SK-N-SH treated with all-trans-retinoic acid at 6 μM for 48 hours (cell line): Measurements from ENCODE around the gene MED4.

Source experiments
- BACH2 ChIP-seq: fragments of 250-450 bp; sonication (Bioruptor Pico); IDR thresholded peaks from 2 replicates; pipeline ENCODE4 v1.9.0; 2021; ENCODE audit warnings: mild to moderate bottlenecking, borderline replicate concordance
- GLIS3 ChIP-seq: fragments of 250-450 bp; sonication (Bioruptor Pico); IDR thresholded peaks from 2 replicates; pipeline ENCODE4 v1.5.0; 2020; ENCODE audit warnings: mild to moderate bottlenecking, moderate library complexity
- RARB ChIP-seq: fragments of 250-450 bp; sonication (Bioruptor Pico); IDR thresholded peaks from 2 replicates; pipeline ENCODE4 v1.8.0; 2021; ENCODE audit warnings: mild to moderate bottlenecking, moderate library complexity
- SNAI2 ChIP-seq: fragments of 250-450 bp; sonication (Bioruptor Pico); IDR thresholded peaks from 2 replicates; pipeline ENCODE4 v1.5.0; 2020; ENCODE audit warnings: mild to moderate bottlenecking, moderate library complexity
- ZC3H10 ChIP-seq: fragments of 250-450 bp; sonication (Bioruptor Pico); IDR thresholded peaks from 2 replicates; pipeline ENCODE4 v1.5.1; 2021; ENCODE audit warnings: mild to moderate bottlenecking, moderate library complexity
- ZFP30 ChIP-seq: fragments of 450-650 bp; formaldehyde crosslinking; IDR thresholded peaks from 2 replicates; pipeline ENCODE4 v1.5.0; 2022; ENCODE audit warnings: mild to moderate bottlenecking, moderate library complexity
- ZNF565 ChIP-seq: fragments of 450-650 bp; formaldehyde crosslinking; conservative IDR thresholded peaks from 2 replicates; pipeline ENCODE4 v1.5.0; 2020; ENCODE audit warnings: low read depth, mild to moderate bottlenecking, moderate library complexity
- ZNF70 ChIP-seq: fragments of 450-650 bp; formaldehyde crosslinking; IDR thresholded peaks from 2 replicates; pipeline ENCODE4 v1.5.0; 2020; ENCODE audit warnings: mild to moderate bottlenecking, moderate library complexity
- TF ChIP-seq, protein P1 (sequence below): fragments of 250-450 bp; sonication (Bioruptor Pico); IDR thresholded peaks from 2 replicates; pipeline ENCODE4 v1.8.0; 2020; ENCODE audit warnings: mild to moderate bottlenecking, moderate library complexity, borderline replicate concordance
- TF ChIP-seq, protein P2 (sequence below): fragments of 250-450 bp; sonication (Bioruptor Pico); IDR thresholded peaks from 2 replicates; pipeline ENCODE4 v1.5.1; 2020; ENCODE audit warnings: low read depth, mild to moderate bottlenecking, moderate library complexity

- TF ChIP-seq, protein P1, sequence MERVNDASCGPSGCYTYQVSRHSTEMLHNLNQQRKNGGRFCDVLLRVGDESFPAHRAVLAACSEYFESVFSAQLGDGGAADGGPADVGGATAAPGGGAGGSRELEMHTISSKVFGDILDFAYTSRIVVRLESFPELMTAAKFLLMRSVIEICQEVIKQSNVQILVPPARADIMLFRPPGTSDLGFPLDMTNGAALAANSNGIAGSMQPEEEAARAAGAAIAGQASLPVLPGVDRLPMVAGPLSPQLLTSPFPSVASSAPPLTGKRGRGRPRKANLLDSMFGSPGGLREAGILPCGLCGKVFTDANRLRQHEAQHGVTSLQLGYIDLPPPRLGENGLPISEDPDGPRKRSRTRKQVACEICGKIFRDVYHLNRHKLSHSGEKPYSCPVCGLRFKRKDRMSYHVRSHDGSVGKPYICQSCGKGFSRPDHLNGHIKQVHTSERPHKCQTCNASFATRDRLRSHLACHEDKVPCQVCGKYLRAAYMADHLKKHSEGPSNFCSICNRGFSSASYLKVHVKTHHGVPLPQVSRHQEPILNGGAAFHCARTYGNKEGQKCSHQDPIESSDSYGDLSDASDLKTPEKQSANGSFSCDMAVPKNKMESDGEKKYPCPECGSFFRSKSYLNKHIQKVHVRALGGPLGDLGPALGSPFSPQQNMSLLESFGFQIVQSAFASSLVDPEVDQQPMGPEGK: no peak
- TF ChIP-seq SNAI2 (CRISPR knock-in tag) (no peak), ZFP30 (CRISPR knock-in tag) (no peak), ZNF70 (CRISPR knock-in tag) (no peak), ZC3H10 (no peak), RARB (no peak), GLIS3 (CRISPR knock-in tag) (no peak), BACH2 (CRISPR knock-in tag) (no peak), ZNF565 (CRISPR knock-in tag) (no peak)
- TF ChIP-seq, protein P2, sequence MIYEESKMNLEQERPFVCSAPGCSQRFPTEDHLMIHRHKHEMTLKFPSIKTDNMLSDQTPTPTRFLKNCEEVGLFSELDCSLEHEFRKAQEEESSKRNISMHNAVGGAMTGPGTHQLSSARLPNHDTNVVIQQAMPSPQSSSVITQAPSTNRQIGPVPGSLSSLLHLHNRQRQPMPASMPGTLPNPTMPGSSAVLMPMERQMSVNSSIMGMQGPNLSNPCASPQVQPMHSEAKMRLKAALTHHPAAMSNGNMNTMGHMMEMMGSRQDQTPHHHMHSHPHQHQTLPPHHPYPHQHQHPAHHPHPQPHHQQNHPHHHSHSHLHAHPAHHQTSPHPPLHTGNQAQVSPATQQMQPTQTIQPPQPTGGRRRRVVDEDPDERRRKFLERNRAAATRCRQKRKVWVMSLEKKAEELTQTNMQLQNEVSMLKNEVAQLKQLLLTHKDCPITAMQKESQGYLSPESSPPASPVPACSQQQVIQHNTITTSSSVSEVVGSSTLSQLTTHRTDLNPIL (CRISPR knock-in tag): no peak
Measured at GRCh38 chr13:48078251-48078656, 16.6 kb downstream of the MED4 start.
